Small intestine (tissue), 7 donors: ENCODE results near the gene RNPEP. TPM values are rescaled to one million over a fixed set of nuclear protein-coding genes. Genes with fewer than 3 reads are reported as not detected.

Source experiments
- DNase-seq, 2 donors: peaks; one replicate each; pipeline versions ENCODE4 v3.0.0 to v3.0.0-alpha.2; 2013
- FAIRE-seq: peaks from 2 replicates; lab custom pipeline; 2012; peaks lifted over from hg19 to GRCh38; lab: Jason Lieb, UNC
- H3K27ac ChIP-seq, 3 donors: one replicate each; pipeline ENCODE4 v1.5.1; 2013; ENCODE audit warnings: low read length in 2 of 3, mild to moderate bottlenecking in 2 of 3, control low read depth in 1 of 3, inconsistent platforms in 1 of 3, low read depth in 1 of 3, moderate library complexity in 1 of 3
- H3K27me3 ChIP-seq, 3 donors: one replicate each; pipeline ENCODE4 v1.6.1; 2013; ENCODE audit warnings: low read length in 3 of 3, inconsistent platforms in 1 of 3; ENCODE audit not compliant: control insufficient read depth in 3 of 3, insufficient read depth in 3 of 3
- H3K36me3 ChIP-seq, 3 donors: one replicate each; pipeline ENCODE4 v1.6.1; 2013; ENCODE audit warnings: low read length in 3 of 3, inconsistent platforms in 1 of 3, low read depth in 1 of 3, mild to moderate bottlenecking in 1 of 3, moderate library complexity in 1 of 3; ENCODE audit not compliant: control insufficient read depth in 3 of 3, insufficient read depth in 2 of 3
- H3K4me1 ChIP-seq, 3 donors: one replicate each; pipeline ENCODE4 v1.6.1; 2013; ENCODE audit warnings: low read length in 2 of 3, inconsistent platforms in 1 of 3, low read depth in 1 of 3, mild to moderate bottlenecking in 1 of 3, moderate library complexity in 1 of 3; ENCODE audit not compliant: control insufficient read depth in 3 of 3, insufficient read depth in 2 of 3
- H3K4me3 ChIP-seq, 3 donors: one replicate each; pipeline ENCODE4 v1.5.1; 2013; ENCODE audit warnings: low read length in 3 of 3, control low read depth in 1 of 3, inconsistent platforms in 1 of 3, low read depth in 1 of 3, mild to moderate bottlenecking in 1 of 3, moderate library complexity in 1 of 3
- H3K9me3 ChIP-seq, 2 donors: one replicate each; pipeline ENCODE4 v1.6.1; 2013; ENCODE audit warnings: low read depth in 1 of 2, low read length in 1 of 2; ENCODE audit not compliant: control insufficient read depth in 2 of 2, insufficient read depth in 1 of 2
- WGBS, 3 donors: extraction: QIAGEN DNeasy Blood & Tissue Kit; methylation state at CpG; one replicate each; pipeline ENCODE4 v1.1.7; 2013; 5-methylcytosine and 5-hydroxymethylcytosine counted together
- polyA plus RNA-seq, 4 donors: library from polyadenylated mRNA; stranded (reverse) in 3 of 4; unstranded in 1 of 4; fragments of 200-250 nt in 3 of 4; fragments of 120-200 nt in 1 of 4; gene quantifications; one replicate each; pipeline versions ENCODE4 v1.2.1 to v1.2.3, GENCODE V29; 2013
- donor health status: healthy with polysubstance abuse.
- donor health status: control.
- donor health status: control.
- donor health status: Bipolar disorder and iron deficiency.
- donor health status: healthy.

Gene RNPEP
- polyA plus RNA-seq, 4 donors: 61.8 to 183 (median 90.4) TPM

DNA sequence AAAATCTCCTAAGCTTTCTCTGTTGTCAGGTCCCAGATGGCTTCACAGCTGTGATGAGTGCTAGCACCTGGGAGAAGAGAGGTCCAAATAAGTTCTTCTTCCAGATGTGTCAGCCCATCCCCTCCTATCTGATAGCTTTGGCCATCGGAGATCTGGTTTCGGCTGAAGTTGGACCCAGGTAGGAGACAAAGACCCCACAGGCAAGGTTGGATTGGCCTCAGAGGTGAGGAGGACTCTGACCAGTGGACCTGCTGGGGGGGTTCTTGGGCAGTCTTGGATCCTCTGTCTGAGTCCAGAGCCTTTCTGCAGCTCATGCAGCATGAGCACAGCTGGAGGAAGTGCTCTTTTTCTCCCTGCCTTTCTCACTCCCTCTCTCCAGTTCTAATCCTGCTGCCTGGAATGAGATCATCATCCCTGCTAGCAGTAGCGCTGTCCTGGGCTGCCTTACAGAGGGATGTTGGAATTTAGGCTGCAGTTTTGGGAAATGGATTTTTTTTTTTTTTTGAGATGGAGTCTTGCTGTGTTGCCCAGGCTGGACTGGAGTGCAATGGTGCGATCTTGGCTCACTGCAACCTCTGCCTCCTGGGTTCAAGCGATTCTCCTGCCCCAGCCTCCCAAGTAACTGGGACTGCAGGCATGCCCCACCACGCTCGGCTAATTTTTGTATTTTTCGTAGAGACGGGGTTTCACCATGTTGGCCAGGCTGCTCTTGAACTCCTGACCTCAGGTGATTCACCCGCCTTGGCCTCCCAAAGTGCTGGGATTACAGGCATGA is 7.1 kb downstream of the RNPEP start:
- H3K4me1 ChIP-seq: no peaks in the 10 kb centered on the region
- no peak overlapping the region for H3K4me3 ChIP-seq
- H3K27me3 ChIP-seq: no peaks in the 10 kb centered on the region
- 94 to 97% (median 96%) methylated on average over 10 of the region's 10 CpGs for WGBS, 3 donors
- no peak for FAIRE-seq
- H3K36me3 ChIP-seq: peaks cover 9 to 60% (median 10%) of the 10 kb centered on the region in 3 donors
- H3K9me3 ChIP-seq: no peaks in the 10 kb centered on the region
- no peak for DNase-seq
- H3K27ac ChIP-seq: no peak overlapping the region

DNA sequence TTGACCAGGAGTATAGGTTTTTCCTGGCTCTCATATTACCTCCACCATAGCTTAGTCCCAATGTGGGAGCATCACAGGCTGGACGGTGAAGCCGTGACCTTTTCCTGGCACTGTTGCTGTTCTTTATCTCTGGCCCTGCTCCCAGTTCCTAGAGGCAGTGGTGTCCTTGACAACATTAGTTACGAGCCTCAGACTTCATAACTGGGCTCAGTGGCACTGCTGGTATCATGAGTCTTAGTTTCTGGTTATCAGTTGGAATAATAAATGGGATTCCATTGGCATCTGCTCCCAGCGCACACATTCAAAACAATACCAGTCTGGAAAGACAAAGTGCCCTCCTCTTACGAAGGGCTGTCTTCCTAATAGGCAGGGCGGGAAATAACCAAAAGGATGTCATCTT is 8.0 kb downstream of the RNPEP start:
- WGBS, 3 donors: 49 to 75% (median 67%) methylated on average over 6 of the region's 6 CpGs
- Histone ChIP-seq H3K4me3 (no peak overlapping the region), H3K36me3 (peaks cover 9 to 60% (median 10%) of the 10 kb centered on the region in 3 donors), H3K27me3 (no peaks in the 10 kb centered on the region), H3K4me1 (no peaks in the 10 kb centered on the region), H3K9me3 (no peaks in the 10 kb centered on the region), H3K27ac (no peak overlapping the region)
- FAIRE-seq: no peak
- DNase-seq: no peak

DNA sequence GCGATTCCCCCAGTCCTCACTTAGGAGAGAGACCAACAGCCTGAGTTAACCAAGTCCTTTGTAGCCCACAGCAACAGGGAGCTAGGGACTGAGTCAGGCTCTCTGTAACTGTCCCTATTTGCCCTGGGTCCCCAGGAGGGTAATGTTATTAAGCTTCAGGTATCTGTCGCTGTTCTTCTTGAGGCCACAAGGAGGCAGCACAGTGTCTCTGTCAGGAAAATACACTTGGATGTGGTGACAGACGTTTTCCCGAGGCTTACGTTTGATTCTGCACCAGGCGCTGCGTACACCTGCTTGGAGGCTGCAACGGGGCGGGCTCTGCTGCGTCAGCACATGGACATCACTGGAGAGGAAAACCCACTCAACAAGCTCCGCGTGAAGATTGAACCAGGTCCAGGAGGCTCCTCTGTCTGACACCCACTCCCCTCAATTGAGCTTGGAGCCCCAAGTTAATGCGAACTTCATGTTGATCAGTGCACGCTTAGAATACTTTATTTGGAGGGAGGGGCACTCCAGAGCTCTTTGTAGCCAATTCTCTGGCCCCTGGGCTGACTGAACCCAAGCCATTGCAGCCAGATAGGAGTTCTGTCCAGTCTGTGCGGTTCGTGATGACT is 17.3 kb downstream of the RNPEP start:
- Histone ChIP-seq H3K9me3 (no peaks in the 10 kb centered on the region), H3K36me3 (peaks cover 28 to 90% (median 30%) of the 10 kb centered on the region in 3 donors), H3K4me1 (peaks cover 0 to 6% (median 0%) of the 10 kb centered on the region in 3 donors), H3K4me3 (no peak overlapping the region), H3K27me3 (no peaks in the 10 kb centered on the region), H3K27ac (no peak overlapping the region)
- DNase-seq (peak; percentile 76), FAIRE-seq (no peak)
- WGBS, 3 donors: 39 to 56% (median 46%) methylated on average over 16 of the region's 16 CpGs

DNA sequence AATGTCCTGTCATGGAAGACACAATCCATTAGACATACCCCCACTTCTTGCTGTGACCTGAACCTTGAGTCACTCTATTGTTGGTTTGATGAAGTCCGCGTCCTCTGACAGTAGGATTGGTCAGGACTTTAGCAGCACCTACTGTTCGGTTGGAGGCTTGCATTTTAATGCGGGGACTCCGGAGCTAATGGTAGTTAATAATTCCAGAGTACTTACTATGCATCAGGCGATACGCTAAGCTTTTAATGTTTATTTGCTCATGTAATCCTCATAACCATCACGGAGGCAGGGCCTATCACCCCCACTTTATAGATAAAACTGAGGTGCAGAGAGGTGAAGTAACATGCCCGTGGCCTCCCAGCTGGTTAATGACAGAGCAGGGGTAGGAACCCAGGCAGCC is 20.1 kb downstream of the RNPEP start:
- no peaks in the 10 kb centered on the region for H3K27me3 ChIP-seq
- H3K9me3 ChIP-seq: no peaks in the 10 kb centered on the region
- WGBS, 3 donors: 47 to 71% (median 50%) methylated on average over 9 of the region's 9 CpGs
- no peak overlapping the region for H3K4me3 ChIP-seq
- no peak overlapping the region for H3K27ac ChIP-seq
- peak; percentile 56 for DNase-seq
- peaks cover 0 to 16% (median 0%) of the 10 kb centered on the region in 3 donors for H3K4me1 ChIP-seq
- H3K36me3 ChIP-seq: peaks cover 27 to 82% (median 28%) of the 10 kb centered on the region in 3 donors
- no peak for FAIRE-seq

DNA sequence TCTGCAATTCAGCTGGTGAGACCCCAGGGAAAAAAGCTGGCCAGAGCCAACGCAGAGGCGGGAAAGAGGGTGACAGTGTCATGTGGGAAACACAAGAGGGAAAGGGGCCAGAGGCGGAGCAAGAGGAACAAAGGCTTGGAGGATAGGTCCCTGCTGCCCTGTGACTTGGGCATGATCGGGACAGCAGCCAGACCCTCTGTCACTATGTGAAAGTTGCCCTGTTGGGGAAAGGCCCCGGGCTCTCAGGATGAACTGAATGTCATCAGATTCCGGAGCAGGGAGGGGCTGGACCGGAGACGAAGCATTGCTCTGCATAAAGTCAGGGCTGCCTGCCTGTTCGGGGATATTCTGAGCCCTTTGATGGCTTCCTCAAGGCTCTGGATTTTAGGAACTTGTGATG is 22.3 kb downstream of the RNPEP start:
- DNase-seq (no peak), FAIRE-seq (no peak)
- Histone ChIP-seq H3K4me1 (peaks cover 0 to 28% (median 0%) of the 10 kb centered on the region in 3 donors), H3K4me3 (no peak overlapping the region), H3K27me3 (no peaks in the 10 kb centered on the region), H3K9me3 (no peaks in the 10 kb centered on the region), H3K36me3 (peaks cover 25 to 62% (median 26%) of the 10 kb centered on the region in 3 donors), H3K27ac (no peak overlapping the region)
- 71 to 81% (median 74%) methylated on average over 9 of the region's 9 CpGs for WGBS, 3 donors

DNA sequence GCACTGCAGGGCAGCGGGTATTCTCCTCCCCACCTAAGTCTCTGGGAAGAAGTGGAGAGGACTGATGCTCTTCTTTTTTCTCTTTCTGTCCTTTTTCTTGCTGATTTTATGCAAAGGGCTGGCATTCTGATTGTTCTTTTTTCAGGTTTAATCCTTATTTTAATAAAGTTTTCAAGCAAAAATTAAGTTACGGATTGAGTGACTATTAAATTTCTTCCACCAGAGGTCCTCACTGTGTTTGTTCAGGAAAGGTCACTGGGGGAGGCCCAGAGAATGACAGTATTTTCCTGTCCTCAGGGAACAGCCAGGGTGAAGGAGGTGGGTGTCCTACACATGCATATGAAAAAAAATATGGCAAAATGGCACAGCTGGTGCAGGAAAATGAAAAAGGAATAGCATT is 23.5 kb downstream of the RNPEP start:
- DNase-seq (peak; percentile 40 to 48), FAIRE-seq (no peak)
- Histone ChIP-seq H3K36me3 (peaks cover 21 to 55% (median 23%) of the 10 kb centered on the region in 3 donors), H3K27me3 (no peaks in the 10 kb centered on the region), H3K27ac (no peak overlapping the region), H3K4me1 (peaks cover 0 to 32% (median 0%) of the 10 kb centered on the region in 3 donors), H3K4me3 (no peak overlapping the region), H3K9me3 (no peaks in the 10 kb centered on the region)
- WGBS, 3 donors: 76 to 82% (median 79%) methylated on average over 2 of the region's 2 CpGs

DNA sequence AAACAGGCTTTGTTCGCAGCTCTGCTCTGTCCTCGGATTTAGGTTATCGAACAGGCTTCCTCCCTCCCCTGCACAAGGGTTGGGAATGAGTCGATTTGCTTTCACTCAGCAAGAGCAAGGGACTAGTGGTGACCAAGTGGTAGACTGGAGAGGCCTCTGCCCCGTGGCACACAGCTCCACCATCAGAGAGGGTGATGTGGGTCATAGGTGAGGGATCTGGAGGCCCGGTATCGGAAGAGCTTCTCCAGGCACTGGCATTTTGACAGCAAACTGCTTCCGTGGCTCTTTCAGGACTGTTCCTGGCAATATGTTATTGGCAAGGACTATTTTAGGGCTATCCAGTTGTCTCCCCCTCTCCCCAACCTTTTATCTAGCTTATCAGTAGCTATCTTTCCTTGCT is 24.9 kb downstream of the RNPEP start:
- Histone ChIP-seq H3K36me3 (peaks cover 16 to 56% (median 27%) of the 10 kb centered on the region in 3 donors), H3K4me3 (peak overlapping the region in 1 of 3 donors; percentile 96), H3K27ac (peak overlapping the region; percentile 17 to 98 (median 74)), H3K4me1 (peaks cover 0 to 31% (median 0%) of the 10 kb centered on the region in 3 donors), H3K27me3 (no peaks in the 10 kb centered on the region), H3K9me3 (no peaks in the 10 kb centered on the region)
- peak; percentile 64 for DNase-seq
- FAIRE-seq: no peak
- 11 to 47% (median 47%) methylated on average over 8 of the region's 8 CpGs for WGBS, 3 donors

DNA sequence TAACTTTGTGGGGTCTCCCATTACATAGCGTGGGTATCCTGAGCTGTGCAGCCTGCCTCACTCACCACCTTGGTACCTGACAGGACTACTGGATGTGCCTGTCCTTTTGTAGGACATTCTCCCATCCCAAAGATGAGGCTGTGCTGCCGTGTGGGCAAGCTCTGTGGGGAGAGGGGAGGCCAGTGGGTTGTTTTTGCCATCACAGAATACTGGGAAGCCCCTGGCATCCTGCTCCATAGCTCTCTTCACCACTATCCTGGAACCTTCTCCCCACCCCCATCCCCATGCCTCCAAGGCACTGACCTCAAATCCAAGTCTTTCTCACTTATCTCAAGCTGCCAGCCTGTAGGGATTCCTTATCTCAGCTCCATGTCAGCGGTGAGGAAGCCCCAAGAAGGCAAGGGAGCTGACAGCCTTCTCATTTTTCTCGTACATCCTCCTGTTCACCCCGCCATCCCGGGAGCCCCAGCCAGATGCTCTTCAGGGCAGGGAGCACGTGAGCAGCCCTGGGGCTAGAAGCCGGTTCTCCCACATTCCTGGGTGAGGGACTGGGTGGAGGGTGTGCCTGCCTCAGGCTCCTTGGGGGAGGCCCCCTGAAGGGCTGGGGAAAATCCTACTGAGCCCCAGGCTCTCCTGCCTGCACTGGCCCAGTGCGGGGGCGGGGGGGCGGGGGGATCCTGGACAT is 25.5 kb downstream of the RNPEP start:
- H3K27me3 ChIP-seq: no peaks in the 10 kb centered on the region
- peaks cover 12 to 56% (median 25%) of the 10 kb centered on the region in 3 donors for H3K36me3 ChIP-seq
- H3K4me3 ChIP-seq: peak overlapping the region in 2 of 3 donors; percentile 12 to 96
- FAIRE-seq (no peak), DNase-seq (peak; percentile 95 to 98)
- H3K9me3 ChIP-seq: no peaks in the 10 kb centered on the region
- peaks cover 0 to 26% (median 0%) of the 10 kb centered on the region in 3 donors for H3K4me1 ChIP-seq
- peak overlapping the region; percentile 17 to 98 (median 98) for H3K27ac ChIP-seq
- 8 to 52% (median 39%) methylated on average over 9 to 11 of the region's 11 CpGs for WGBS, 3 donors
